ENCODE data around the gene HIVEP3.

DNA sequence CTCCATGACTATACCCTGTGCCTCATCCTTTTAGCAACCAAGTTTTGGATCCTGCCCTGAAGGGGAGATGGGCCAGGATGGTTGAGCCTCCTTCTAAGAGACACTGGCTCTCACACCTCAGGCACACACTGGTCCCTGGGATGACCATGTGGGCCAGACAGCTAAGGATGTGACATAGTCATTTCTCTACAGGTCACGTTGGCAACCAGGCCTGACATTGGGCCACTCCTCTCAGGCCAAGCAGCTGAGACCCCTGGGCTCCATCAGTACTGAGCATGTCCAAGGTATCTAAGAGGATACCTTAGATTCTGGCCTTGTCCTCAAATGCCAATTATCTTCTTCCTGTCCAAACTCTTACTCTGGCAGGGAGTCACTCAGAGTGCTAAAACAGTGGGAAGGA lies 238.7 kb downstream of the HIVEP3 start:
- no peak for TF ChIP-seq EZH2 (IDR thresholded peaks at IDR 0.05; ENCODE audit: low read depth)
- TF ChIP-seq, protein P1, sequence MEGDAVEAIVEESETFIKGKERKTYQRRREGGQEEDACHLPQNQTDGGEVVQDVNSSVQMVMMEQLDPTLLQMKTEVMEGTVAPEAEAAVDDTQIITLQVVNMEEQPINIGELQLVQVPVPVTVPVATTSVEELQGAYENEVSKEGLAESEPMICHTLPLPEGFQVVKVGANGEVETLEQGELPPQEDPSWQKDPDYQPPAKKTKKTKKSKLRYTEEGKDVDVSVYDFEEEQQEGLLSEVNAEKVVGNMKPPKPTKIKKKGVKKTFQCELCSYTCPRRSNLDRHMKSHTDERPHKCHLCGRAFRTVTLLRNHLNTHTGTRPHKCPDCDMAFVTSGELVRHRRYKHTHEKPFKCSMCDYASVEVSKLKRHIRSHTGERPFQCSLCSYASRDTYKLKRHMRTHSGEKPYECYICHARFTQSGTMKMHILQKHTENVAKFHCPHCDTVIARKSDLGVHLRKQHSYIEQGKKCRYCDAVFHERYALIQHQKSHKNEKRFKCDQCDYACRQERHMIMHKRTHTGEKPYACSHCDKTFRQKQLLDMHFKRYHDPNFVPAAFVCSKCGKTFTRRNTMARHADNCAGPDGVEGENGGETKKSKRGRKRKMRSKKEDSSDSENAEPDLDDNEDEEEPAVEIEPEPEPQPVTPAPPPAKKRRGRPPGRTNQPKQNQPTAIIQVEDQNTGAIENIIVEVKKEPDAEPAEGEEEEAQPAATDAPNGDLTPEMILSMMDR (conservative IDR thresholded peaks at IDR 0.05) = no peak
